NB4 (cell line): ENCODE data around the gene TCEAL8.

Experiments
- DNase-seq: peaks from one replicate; pipeline ENCODE4 v3.0.0; 2010; ENCODE audit warnings: low read depth
- H3K4me3 ChIP-seq: one replicate; pipeline ENCODE4 v1.5.1; 2011; ENCODE audit warnings: mild to moderate bottlenecking, low read depth, low read length, moderate library complexity
- MYC ChIP-seq: IDR thresholded peaks from 2 replicates; pipeline ENCODE4 v1.6.1; 2011; ENCODE audit warnings: low read depth, low read length
- POLR2A ChIP-seq: IDR thresholded peaks from 2 replicates; pipeline ENCODE4 v1.6.1; 2011; ENCODE audit warnings: mild to moderate bottlenecking; ENCODE audit not compliant: insufficient read length; ENCODE audit errors: extremely low read depth
- TF ChIP-seq, protein P1 (sequence below): IDR thresholded peaks from one replicate; pipeline ENCODE4 v1.5.1; 2012; ENCODE audit warnings: low read depth, low read length
- TF ChIP-seq, protein P2 (sequence below): IDR thresholded peaks from 2 replicates; pipeline ENCODE4 v1.6.1; 2011; ENCODE audit warnings: low read depth, low read length

The TCEAL8 gene, protein sequence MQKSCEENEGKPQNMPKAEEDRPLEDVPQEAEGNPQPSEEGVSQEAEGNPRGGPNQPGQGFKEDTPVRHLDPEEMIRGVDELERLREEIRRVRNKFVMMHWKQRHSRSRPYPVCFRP

DNA sequence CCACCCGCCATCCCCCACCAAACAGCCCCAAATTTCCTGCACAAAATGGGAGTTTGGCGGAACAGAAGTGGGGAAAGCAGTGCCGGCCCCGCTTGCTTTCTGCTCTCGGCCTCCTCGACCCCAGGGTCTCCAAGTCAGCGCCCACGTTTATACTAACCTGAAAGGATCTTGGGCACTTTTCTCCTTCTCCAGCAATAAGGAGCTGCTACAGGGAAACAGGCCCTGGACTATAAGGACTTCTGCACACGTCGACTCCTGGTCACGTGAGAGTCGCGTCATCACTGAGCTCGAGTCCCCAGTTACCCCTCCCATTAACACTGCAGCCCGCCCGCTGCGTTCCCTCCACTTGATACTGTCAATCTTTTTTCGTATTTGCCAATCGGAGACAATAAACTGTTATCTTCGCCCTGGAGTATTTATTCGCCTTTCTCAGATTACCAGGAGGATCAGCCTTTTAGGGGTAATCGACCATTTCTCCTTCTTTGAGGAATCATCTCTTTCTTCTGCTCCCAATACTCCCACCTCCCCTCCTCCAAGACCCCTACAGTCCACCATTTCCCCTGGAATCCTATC is at the start of gene TCEAL8:
TCEAL8 (minus strand) TSS at position 235 of the 573 bp plus-strand sequence. CDS start 1,176 bp downstream, outside the sequence.
- TF ChIP-seq POLR2A = no peak
- TF ChIP-seq, protein P1, sequence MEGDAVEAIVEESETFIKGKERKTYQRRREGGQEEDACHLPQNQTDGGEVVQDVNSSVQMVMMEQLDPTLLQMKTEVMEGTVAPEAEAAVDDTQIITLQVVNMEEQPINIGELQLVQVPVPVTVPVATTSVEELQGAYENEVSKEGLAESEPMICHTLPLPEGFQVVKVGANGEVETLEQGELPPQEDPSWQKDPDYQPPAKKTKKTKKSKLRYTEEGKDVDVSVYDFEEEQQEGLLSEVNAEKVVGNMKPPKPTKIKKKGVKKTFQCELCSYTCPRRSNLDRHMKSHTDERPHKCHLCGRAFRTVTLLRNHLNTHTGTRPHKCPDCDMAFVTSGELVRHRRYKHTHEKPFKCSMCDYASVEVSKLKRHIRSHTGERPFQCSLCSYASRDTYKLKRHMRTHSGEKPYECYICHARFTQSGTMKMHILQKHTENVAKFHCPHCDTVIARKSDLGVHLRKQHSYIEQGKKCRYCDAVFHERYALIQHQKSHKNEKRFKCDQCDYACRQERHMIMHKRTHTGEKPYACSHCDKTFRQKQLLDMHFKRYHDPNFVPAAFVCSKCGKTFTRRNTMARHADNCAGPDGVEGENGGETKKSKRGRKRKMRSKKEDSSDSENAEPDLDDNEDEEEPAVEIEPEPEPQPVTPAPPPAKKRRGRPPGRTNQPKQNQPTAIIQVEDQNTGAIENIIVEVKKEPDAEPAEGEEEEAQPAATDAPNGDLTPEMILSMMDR = no peak
- TF ChIP-seq, protein P2, sequence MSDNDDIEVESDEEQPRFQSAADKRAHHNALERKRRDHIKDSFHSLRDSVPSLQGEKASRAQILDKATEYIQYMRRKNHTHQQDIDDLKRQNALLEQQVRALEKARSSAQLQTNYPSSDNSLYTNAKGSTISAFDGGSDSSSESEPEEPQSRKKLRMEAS = no peak
- no peak for TF ChIP-seq MYC
- peak within 1 kb of the TSS; percentile 76 for H3K4me3 ChIP-seq
- peak; percentile 73 for DNase-seq

DNA sequence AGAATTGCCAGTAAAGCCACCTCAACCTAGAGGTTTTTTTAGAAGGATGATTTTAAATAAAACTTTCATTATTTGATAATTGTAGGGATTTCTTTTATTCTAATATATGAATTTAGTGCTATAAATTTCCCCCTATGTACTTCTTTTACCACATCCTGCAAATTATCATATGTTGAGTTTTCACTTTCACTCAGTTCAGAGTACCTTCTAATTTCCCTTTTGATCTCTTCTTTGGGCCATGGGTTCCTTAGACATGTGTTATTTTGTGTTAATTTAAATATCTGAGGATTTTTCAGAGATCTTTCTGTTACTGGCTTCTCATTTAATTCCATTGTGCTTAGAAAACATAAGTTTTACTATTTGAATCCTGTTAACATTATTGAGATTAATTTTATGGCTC is 49.8 kb upstream of the TCEAL8 start:
- TF ChIP-seq MYC (no peak), POLR2A (no peak)
- TF ChIP-seq, protein P2 = no peak
- TF ChIP-seq, protein P1 = no peak
- H3K4me3 ChIP-seq = no peak overlapping the region
- no peak for DNase-seq

DNA sequence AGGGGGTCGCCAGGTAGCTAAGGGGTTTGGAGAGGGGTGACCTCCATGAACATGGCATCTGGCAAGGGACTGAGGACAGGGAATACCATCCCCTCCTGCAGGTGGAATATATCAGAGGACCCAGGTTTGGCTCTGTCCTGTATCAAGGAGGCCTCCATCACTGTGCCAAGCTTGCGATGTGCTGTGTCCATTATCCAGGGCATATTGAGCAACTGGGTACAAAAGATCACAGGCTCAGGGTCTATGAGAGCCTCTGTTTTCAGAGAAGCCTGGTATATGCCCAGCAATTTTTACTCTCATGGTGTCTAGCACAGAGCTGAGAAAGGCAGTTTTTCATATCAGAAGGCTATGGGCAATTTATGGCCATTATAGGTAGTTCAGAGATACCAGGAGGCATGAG is 38.2 kb upstream of the TCEAL8 start:
- DNase-seq = no peak
- TF ChIP-seq POLR2A (no peak), MYC (no peak)
- TF ChIP-seq, protein P2 = no peak
- TF ChIP-seq, protein P1 = no peak
- H3K4me3 ChIP-seq = no peak overlapping the region

DNA sequence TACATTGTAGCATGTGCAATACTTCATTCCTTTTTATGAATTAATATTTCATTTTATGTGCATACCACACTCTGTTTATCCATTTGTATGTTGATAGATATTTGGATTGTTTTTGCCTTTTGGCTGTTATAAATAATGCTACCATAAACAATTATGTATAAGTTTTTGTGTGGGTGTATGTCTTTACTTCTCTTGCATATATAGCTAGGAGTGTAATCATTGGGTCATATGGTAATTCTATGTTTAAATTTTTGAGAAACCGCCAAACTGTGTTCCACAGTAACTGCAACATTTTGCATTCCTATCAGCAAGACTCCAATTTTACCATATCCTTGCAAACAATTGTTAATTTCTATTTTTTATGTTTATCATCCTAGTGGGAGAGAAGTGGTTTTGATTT is 24.7 kb upstream of the TCEAL8 start:
- no peak for DNase-seq
- no peak overlapping the region for H3K4me3 ChIP-seq
- TF ChIP-seq, protein P1 = no peak
- TF ChIP-seq POLR2A = no peak
- TF ChIP-seq MYC = no peak
- TF ChIP-seq, protein P2 = no peak

DNA sequence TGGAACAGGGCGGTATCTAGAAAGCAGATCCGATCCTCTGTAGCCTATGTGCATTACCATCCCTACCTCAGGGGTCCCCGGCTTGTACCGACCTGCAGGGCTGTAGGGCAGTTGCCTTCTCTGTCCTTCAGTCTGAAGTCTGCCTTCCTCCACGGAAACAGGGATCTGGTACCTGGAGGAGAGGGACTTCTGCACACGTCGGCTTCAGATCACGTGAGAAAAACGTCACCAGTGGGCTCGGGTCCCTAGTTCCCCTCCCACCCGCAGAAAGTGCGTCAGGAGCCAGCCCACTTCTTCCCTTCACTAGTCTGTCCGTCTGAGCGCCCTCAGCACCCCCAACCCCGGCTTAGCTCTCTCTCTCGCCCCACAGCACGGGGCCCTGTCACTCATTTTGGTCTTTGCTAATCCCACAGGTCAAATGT is 21.6 kb upstream of the TCEAL8 start, which contains the start of gene TCEAL5:
TCEAL5 (minus strand) TSS at position 170 of the 422 bp plus-strand sequence. CDS start 2,187 bp downstream, outside the sequence.
- no peak for DNase-seq
- TF ChIP-seq, protein P1 = no peak
- TF ChIP-seq POLR2A = no peak
- TF ChIP-seq MYC = no peak
- TF ChIP-seq, protein P2 = no peak
- no peak within 1 kb of the TSS for H3K4me3 ChIP-seq
